ENCODE measurements around the gene BEND6. TPM values are rescaled to one million over a fixed set of nuclear protein-coding genes. Genes with fewer than 3 reads are reported as not detected.

BEND6 gene
- total and polyA plus RNA-seq, 2 donors (not counting 1 experiment from before 2014, with no cell fraction given), result not detected

DNA sequence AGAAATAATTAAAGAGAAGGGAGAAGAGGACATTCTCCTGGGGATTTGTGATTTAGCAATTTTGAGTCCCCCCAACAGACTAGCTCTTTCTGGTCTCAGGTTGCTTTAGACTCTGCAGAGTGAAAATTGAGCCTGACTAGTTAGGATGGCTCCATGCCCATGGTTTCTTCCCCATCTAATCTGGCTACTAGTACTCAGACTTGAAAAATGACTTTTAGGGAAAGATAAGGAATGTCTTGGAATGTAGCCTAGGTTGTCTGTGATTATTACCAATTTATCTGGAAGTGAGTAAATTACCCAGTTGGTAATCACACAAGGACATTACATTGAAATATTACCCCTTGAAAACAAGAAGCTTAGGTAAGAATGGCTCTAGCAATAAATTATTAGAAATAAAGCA lies 4.2 kb downstream of the BEND6 start:
- H3K4me3 Mint-ChIP-seq, result no peak overlapping the region
- ChIA-PET POLR2A (no interaction called here), CTCF (no interaction called here)
- peaks cover 0 to 7% (median 0%) of the 10 kb centered on the region in 3 donors for H3K9me3 ChIP-seq (ENCODE audit: control extremely low read depth in 1 of 3, control insufficient read depth in 2 of 3, insufficient read depth in 1 of 3, low read length in 2 of 3)
- no peak for TF ChIP-seq EZH2 (IDR thresholded peaks at IDR 0.05; ENCODE audit: borderline replicate concordance, insufficient read depth, low read depth, low read length, poor library complexity, severe bottlenecking)
- TF ChIP-seq, protein P1, sequence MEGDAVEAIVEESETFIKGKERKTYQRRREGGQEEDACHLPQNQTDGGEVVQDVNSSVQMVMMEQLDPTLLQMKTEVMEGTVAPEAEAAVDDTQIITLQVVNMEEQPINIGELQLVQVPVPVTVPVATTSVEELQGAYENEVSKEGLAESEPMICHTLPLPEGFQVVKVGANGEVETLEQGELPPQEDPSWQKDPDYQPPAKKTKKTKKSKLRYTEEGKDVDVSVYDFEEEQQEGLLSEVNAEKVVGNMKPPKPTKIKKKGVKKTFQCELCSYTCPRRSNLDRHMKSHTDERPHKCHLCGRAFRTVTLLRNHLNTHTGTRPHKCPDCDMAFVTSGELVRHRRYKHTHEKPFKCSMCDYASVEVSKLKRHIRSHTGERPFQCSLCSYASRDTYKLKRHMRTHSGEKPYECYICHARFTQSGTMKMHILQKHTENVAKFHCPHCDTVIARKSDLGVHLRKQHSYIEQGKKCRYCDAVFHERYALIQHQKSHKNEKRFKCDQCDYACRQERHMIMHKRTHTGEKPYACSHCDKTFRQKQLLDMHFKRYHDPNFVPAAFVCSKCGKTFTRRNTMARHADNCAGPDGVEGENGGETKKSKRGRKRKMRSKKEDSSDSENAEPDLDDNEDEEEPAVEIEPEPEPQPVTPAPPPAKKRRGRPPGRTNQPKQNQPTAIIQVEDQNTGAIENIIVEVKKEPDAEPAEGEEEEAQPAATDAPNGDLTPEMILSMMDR (IDR thresholded peaks at IDR 0.05), result no peak
- intact Hi-C loops (cut with micrococcal nuclease), result no loop called here
- H4K20me1 ChIP-seq (ENCODE audit: control insufficient read depth, insufficient read depth, low read length, poor library complexity, severe bottlenecking), result no peaks in the 10 kb centered on the region
- peaks cover 0 to 26% (median 13%) of the 10 kb centered on the region in 4 experiments for H3K27me3 ChIP-seq (replicated peaks in 1 of 4; ENCODE audit: control extremely low read depth in 1 of 4, control insufficient read depth in 3 of 4, insufficient read depth in 4 of 4, low read length in 3 of 4)
- H3K9ac ChIP-seq (ENCODE audit: low read length), result no peak overlapping the region
- DNase-seq (no peak), ATAC-seq (ENCODE audit: low read depth) (no peak)
- H3K4me3 ChIP-seq (ENCODE audit: control extremely low read depth in 1 of 5, extremely low read depth in 1 of 5, insufficient read depth in 1 of 5, low read depth in 2 of 5, low read length in 4 of 5), result no peak overlapping the region
- peaks cover 46% of the 10 kb centered on the region for H3K27me3 Mint-ChIP-seq
- no peaks in the 10 kb centered on the region for H3K36me3 ChIP-seq (replicated peaks in 1 of 2; ENCODE audit: control extremely low read depth in 1 of 2, control insufficient read depth in 1 of 2, extremely low read depth in 1 of 2, insufficient read depth in 2 of 2, low read length in 1 of 2)
- no peak overlapping the region for H3K27ac ChIP-seq (ENCODE audit: low read length in 2 of 2)
- H2AFZ ChIP-seq (ENCODE audit: insufficient read depth, low read depth, low read length, poor library complexity, severe bottlenecking), result no peak overlapping the region
- no peak overlapping the region for H3K27ac Mint-ChIP-seq
- H3K4me1 Mint-ChIP-seq, result peaks cover 11% of the 10 kb centered on the region
- H3K9me3 Mint-ChIP-seq (ENCODE audit: insufficient read depth), result no peaks in the 10 kb centered on the region
- peaks cover 11 to 12% of the 10 kb centered on the region in 2 donors for H3K4me1 ChIP-seq (ENCODE audit: control insufficient read depth in 2 of 2, insufficient read depth in 2 of 2, low read length in 2 of 2)
- no peak overlapping the region for H3K4me2 ChIP-seq (replicated peaks; ENCODE audit: low read depth, low read length, poor library complexity, severe bottlenecking)
- H3K79me2 ChIP-seq (ENCODE audit: control insufficient read depth, insufficient read depth, low read length), result no peaks in the 10 kb centered on the region

DNA sequence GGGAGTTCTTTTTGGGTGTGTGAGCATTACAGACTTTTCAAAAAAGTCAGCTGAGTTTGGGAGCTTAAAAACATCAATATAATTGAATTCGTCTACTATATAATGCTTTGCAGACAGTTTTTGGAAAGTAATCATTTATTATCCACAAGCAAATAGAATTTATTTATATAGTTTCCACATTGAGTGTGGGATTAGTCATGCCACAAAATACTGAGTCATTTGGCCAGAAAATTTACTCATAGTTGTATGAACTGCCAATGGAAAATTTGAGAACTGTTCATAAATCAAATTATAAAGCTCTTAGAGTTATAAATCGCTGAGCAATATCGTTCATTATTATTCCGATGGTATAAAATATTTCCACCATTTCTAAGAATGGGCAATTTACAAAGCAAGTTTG lies 5.0 kb downstream of the BEND6 start:
- H3K36me3 ChIP-seq (replicated peaks in 1 of 2; ENCODE audit: control extremely low read depth in 1 of 2, control insufficient read depth in 1 of 2, extremely low read depth in 1 of 2, insufficient read depth in 2 of 2, low read length in 1 of 2), result no peaks in the 10 kb centered on the region
- no peak overlapping the region for H3K4me3 ChIP-seq (ENCODE audit: control extremely low read depth in 1 of 5, extremely low read depth in 1 of 5, insufficient read depth in 1 of 5, low read depth in 2 of 5, low read length in 4 of 5)
- Mint-ChIP-seq H3K9me3 (ENCODE audit: insufficient read depth) (no peaks in the 10 kb centered on the region), H3K4me1 (peaks cover 7% of the 10 kb centered on the region), H3K27ac (no peak overlapping the region), H3K27me3 (peaks cover 45% of the 10 kb centered on the region), H3K4me3 (no peak overlapping the region)
- H3K9me3 ChIP-seq (ENCODE audit: control extremely low read depth in 1 of 3, control insufficient read depth in 2 of 3, insufficient read depth in 1 of 3, low read length in 2 of 3), result peaks cover 0 to 7% (median 0%) of the 10 kb centered on the region in 3 donors
- H3K27me3 ChIP-seq (replicated peaks in 1 of 4; ENCODE audit: control extremely low read depth in 1 of 4, control insufficient read depth in 3 of 4, insufficient read depth in 4 of 4, low read length in 3 of 4), result peaks cover 0 to 26% (median 11%) of the 10 kb centered on the region in 4 experiments
- no peak overlapping the region for H3K27ac ChIP-seq (ENCODE audit: low read length in 2 of 2)
- peaks cover 8 to 9% of the 10 kb centered on the region in 2 donors for H3K4me1 ChIP-seq (ENCODE audit: control insufficient read depth in 2 of 2, insufficient read depth in 2 of 2, low read length in 2 of 2)
- no peak for DNase-seq
- WGBS (ENCODE audit: insufficient coverage), result no CpG with 5 or more reads among the region's 4 CpGs
- no peaks in the 10 kb centered on the region for H3K79me2 ChIP-seq (ENCODE audit: control insufficient read depth, insufficient read depth, low read length)
- ChIA-PET CTCF (no interaction called here), POLR2A (no interaction called here)
- H3K4me2 ChIP-seq (replicated peaks; ENCODE audit: low read depth, low read length, poor library complexity, severe bottlenecking), result no peak overlapping the region
- TF ChIP-seq, protein P1 (IDR thresholded peaks at IDR 0.05), result no peak
- no peak for TF ChIP-seq EZH2 (IDR thresholded peaks at IDR 0.05; ENCODE audit: borderline replicate concordance, insufficient read depth, low read depth, low read length, poor library complexity, severe bottlenecking)
- intact Hi-C loops (cut with micrococcal nuclease), result no loop called here
- no peaks in the 10 kb centered on the region for H4K20me1 ChIP-seq (ENCODE audit: control insufficient read depth, insufficient read depth, low read length, poor library complexity, severe bottlenecking)
- no peak overlapping the region for H2AFZ ChIP-seq (ENCODE audit: insufficient read depth, low read depth, low read length, poor library complexity, severe bottlenecking)
- ATAC-seq (ENCODE audit: low read depth), result no peak
- no peak overlapping the region for H3K9ac ChIP-seq (ENCODE audit: low read length)

Data from B cell (primary cell).